Caco-2 (cell line): ENCODE results near the gene MED25. TPM values are rescaled to one million over a fixed set of nuclear protein-coding genes. Genes with fewer than 3 reads are reported as not detected.

Source experiments
- BruUV-seq: library from RNA; stranded (reverse); fragments of 400-500 nt; replicated peaks from 2 replicates; lab custom pipeline; 2021; lab: Mats Ljungman, UMichigan
- CTCF ChIA-PET: fragments of 300-600 bp; sonication (Branson Sonifier 250); formaldehyde crosslinking; loops from one replicate; lab custom pipeline; 2022; ENCODE audit warnings: antibody characterized with exemption; lab: Charles Lee
- POLR2A ChIA-PET: fragments of 300-600 bp; sonication (Branson Sonifier 250); formaldehyde crosslinking; loops from one replicate; lab custom pipeline; 2022; ENCODE audit warnings: antibody characterized with exemption; lab: Charles Lee
- DNase-seq, 2 experiments: peaks; one replicate each; pipeline versions ENCODE4 v3.0.0 to v3.0.0-alpha.2; 2020 to 2022
- H3K27me3 ChIP-seq: replicated peaks from 2 replicates; pipeline ENCODE4 v1.6.0; 2011; ENCODE audit warnings: low read length; ENCODE audit not compliant: control insufficient read depth, insufficient read depth
- H3K36me3 ChIP-seq: 2 replicates; pipeline ENCODE4 v1.5.1; 2011; ENCODE audit warnings: low read length; ENCODE audit not compliant: control insufficient read depth, insufficient read depth
- H3K4me1 ChIP-seq: fragments of 250-450 bp; sonication (Bioruptor Pico); 2 replicates; pipeline ENCODE4 v1.5.1; 2020; ENCODE audit warnings: mild to moderate bottlenecking
- H3K4me3 ChIP-seq: 2 replicates; pipeline ENCODE4 v1.5.1; 2011; ENCODE audit warnings: low read depth, mild to moderate bottlenecking, control low read depth, low read length
- H3K9me3 ChIP-seq: fragments of 250-450 bp; sonication (Bioruptor Pico); 2 replicates; pipeline ENCODE4 v1.5.1; 2020; ENCODE audit warnings: mild to moderate bottlenecking, moderate library complexity
- H3K27ac Mint-ChIP-seq: one replicate; pipeline ENCODE4 v1.8.0; 2022; ENCODE audit warnings: mixed read lengths; ENCODE audit not compliant: unreplicated experiment
- H3K27me3 Mint-ChIP-seq: one replicate; pipeline ENCODE4 v1.8.0; 2022; ENCODE audit warnings: mixed read lengths; ENCODE audit not compliant: insufficient read depth, unreplicated experiment
- H3K36me3 Mint-ChIP-seq: one replicate; pipeline ENCODE4 v1.8.0; 2022; ENCODE audit warnings: mild to moderate bottlenecking, mixed read lengths; ENCODE audit not compliant: insufficient read depth, unreplicated experiment
- H3K4me1 Mint-ChIP-seq: one replicate; pipeline ENCODE4 v1.8.0; 2022; ENCODE audit warnings: low read depth, mixed read lengths; ENCODE audit not compliant: unreplicated experiment
- H3K4me3 Mint-ChIP-seq: one replicate; pipeline ENCODE4 v1.8.0; 2022; ENCODE audit warnings: mild to moderate bottlenecking, moderate library complexity, mixed read lengths; ENCODE audit not compliant: unreplicated experiment
- H3K9me3 Mint-ChIP-seq: one replicate; pipeline ENCODE4 v1.8.0; 2022; ENCODE audit warnings: mixed read lengths; ENCODE audit not compliant: unreplicated experiment
- intact Hi-C: fragments of 100-400 bp; cut with micrococcal nuclease; formaldehyde crosslinking; loops from one replicate; pipeline ENCODE4 v1.10.0; 2022; ENCODE audit not compliant: unreplicated experiment
- total RNA-seq: library from RNA; stranded (reverse); gene quantifications from 2 replicates; pipeline ENCODE4 v1.2.3, GENCODE V29; 2022
- TF ChIP-seq, protein P1 (sequence below), 2 experiments: fragments of 200-600 bp in 1 of 2; IDR thresholded peaks; 1 replicate in 1 of 2; 2 replicates in 1 of 2; pipeline versions ENCODE4 v1.5.1 to v1.8.0; 2011 to 2022; ENCODE audit warnings: antibody characterized with exemption in 1 of 2, control low read depth in 1 of 2, inconsistent platforms in 1 of 2, low read depth in 1 of 2, low read length in 1 of 2, mild to moderate bottlenecking in 1 of 2, moderate library complexity in 1 of 2; ENCODE audit not compliant: insufficient read depth in 1 of 2, severe bottlenecking in 1 of 2, unreplicated experiment in 1 of 2

Gene MED25
- total RNA-seq, 1 experiment from 2014 or later: 102 TPM

DNA sequence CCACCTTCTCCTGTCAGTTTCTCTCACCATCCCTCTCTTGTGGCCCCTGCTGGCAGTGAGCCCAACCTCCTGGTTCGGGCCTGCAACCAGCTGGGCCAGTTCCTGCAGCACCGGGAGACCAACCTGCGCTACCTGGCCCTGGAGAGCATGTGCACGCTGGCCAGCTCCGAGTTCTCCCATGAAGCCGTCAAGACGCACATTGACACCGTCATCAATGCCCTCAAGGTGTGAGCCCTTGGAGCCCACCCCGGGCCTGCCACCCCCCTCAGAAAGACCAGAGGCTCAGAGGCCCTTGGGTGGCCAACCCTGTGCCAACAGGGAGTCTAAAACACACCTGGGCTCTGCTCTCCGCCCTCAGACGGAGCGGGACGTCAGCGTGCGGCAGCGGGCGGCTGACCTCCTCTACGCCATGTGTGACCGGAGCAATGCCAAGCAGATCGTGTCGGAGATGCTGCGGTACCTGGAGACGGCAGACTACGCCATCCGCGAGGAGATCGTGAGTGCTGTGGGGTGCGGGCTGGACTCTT, 18.8 kb upstream of the MED25 start:
- no peaks in the 10 kb centered on the region for H3K4me1 ChIP-seq
- Mint-ChIP-seq H3K27ac (no peak overlapping the region), H3K27me3 (no peaks in the 10 kb centered on the region), H3K4me1 (no peaks in the 10 kb centered on the region), H3K4me3 (no peak overlapping the region), H3K9me3 (no peaks in the 10 kb centered on the region), H3K36me3 (peaks cover 76% of the 10 kb centered on the region)
- ChIA-PET CTCF (no interaction called here), POLR2A (no interaction called here)
- intact Hi-C loops: no loop called here
- DNase-seq: no peak
- no peaks in the 10 kb centered on the region for H3K9me3 ChIP-seq
- no TSS peak for BruUV-seq
- TF ChIP-seq, protein P1, sequence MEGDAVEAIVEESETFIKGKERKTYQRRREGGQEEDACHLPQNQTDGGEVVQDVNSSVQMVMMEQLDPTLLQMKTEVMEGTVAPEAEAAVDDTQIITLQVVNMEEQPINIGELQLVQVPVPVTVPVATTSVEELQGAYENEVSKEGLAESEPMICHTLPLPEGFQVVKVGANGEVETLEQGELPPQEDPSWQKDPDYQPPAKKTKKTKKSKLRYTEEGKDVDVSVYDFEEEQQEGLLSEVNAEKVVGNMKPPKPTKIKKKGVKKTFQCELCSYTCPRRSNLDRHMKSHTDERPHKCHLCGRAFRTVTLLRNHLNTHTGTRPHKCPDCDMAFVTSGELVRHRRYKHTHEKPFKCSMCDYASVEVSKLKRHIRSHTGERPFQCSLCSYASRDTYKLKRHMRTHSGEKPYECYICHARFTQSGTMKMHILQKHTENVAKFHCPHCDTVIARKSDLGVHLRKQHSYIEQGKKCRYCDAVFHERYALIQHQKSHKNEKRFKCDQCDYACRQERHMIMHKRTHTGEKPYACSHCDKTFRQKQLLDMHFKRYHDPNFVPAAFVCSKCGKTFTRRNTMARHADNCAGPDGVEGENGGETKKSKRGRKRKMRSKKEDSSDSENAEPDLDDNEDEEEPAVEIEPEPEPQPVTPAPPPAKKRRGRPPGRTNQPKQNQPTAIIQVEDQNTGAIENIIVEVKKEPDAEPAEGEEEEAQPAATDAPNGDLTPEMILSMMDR (IDR thresholded peaks at IDR 0.05; ENCODE audit: insufficient read depth in 1 of 2, low read depth in 1 of 2, low read length in 1 of 2, severe bottlenecking in 1 of 2, unreplicated experiment in 1 of 2): no peak
- H3K4me3 ChIP-seq: no peak overlapping the region
- peaks cover 1% of the 10 kb centered on the region for H3K36me3 ChIP-seq
- no peaks in the 10 kb centered on the region for H3K27me3 ChIP-seq

DNA sequence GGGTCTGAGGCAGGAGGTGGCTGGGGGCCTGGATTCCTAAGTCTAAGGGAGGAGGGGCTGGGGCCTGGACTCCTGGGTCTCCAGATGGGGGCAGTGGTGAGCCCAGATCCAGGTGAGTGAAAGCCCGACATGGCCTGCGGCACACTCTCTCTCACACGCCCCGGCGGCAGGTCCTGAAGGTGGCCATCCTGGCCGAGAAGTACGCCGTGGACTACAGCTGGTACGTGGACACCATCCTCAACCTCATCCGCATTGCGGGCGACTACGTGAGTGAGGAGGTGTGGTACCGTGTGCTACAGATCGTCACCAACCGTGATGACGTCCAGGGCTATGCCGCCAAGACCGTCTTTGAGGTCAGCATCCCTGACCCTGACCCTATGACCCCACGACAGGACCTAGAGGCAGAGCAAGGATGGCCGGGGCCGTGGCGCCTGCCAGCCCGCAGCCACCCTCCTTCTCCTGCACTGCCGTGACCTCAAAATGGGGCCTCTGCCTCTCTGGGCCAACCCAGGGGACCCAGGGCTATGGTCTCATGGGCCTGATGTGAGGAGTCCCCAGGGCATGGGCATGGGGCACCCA, 18.2 kb upstream of the MED25 start:
- Mint-ChIP-seq H3K9me3 (no peaks in the 10 kb centered on the region), H3K27ac (no peak overlapping the region), H3K36me3 (peaks cover 70% of the 10 kb centered on the region), H3K27me3 (no peaks in the 10 kb centered on the region), H3K4me3 (no peak overlapping the region), H3K4me1 (no peaks in the 10 kb centered on the region)
- no peaks in the 10 kb centered on the region for H3K9me3 ChIP-seq
- ChIA-PET POLR2A (no interaction called here), CTCF (no interaction called here)
- no peaks in the 10 kb centered on the region for H3K4me1 ChIP-seq
- TF ChIP-seq, protein P1 (IDR thresholded peaks at IDR 0.05; ENCODE audit: insufficient read depth in 1 of 2, low read depth in 1 of 2, low read length in 1 of 2, severe bottlenecking in 1 of 2, unreplicated experiment in 1 of 2): peak in 1 of 2 experiments; percentile 13
- BruUV-seq: no TSS peak
- DNase-seq: no peak
- intact Hi-C loops: no loop called here
- H3K4me3 ChIP-seq: no peak overlapping the region
- H3K36me3 ChIP-seq: peaks cover 1% of the 10 kb centered on the region
- H3K27me3 ChIP-seq: no peaks in the 10 kb centered on the region

DNA sequence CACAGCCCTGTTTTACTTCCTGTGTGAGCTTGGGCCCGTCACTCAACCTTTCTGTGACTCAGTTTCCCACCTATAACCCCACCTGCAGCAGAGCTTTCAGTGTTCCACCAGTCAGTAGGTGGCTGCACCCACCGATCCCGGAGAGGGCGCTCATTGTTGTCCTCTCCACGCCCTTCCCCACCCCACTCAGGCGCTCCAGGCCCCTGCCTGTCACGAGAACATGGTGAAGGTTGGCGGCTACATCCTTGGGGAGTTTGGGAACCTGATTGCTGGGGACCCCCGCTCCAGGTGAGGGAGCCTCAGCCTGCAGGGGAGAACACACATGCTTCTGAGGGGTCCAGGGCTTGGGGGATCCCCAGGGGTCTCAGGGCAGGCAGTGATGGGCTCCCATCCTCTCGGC, 17.3 kb upstream of the MED25 start:
- H3K36me3 Mint-ChIP-seq: peaks cover 61% of the 10 kb centered on the region
- Histone ChIP-seq H3K9me3 (no peaks in the 10 kb centered on the region), H3K27me3 (no peaks in the 10 kb centered on the region), H3K4me1 (no peaks in the 10 kb centered on the region), H3K36me3 (no peaks in the 10 kb centered on the region; the same call in none of the 2 replicates), H3K4me3 (no peak overlapping the region)
- no peak for DNase-seq
- no TSS peak for BruUV-seq
- ChIA-PET CTCF (no interaction called here), POLR2A (no interaction called here)
- no peak overlapping the region for H3K4me3 Mint-ChIP-seq
- no peaks in the 10 kb centered on the region for H3K27me3 Mint-ChIP-seq
- intact Hi-C loops: no loop called here
- TF ChIP-seq, protein P1 (IDR thresholded peaks at IDR 0.05; ENCODE audit: insufficient read depth in 1 of 2, low read depth in 1 of 2, low read length in 1 of 2, severe bottlenecking in 1 of 2, unreplicated experiment in 1 of 2): no peak
- no peaks in the 10 kb centered on the region for H3K9me3 Mint-ChIP-seq
- H3K4me1 Mint-ChIP-seq: no peaks in the 10 kb centered on the region
- no peak overlapping the region for H3K27ac Mint-ChIP-seq
